Esophagus (tissue), 2 donors: ENCODE results near the gene TESMIN. TPM values are rescaled to one million over a fixed set of nuclear protein-coding genes. Genes with fewer than 3 reads are reported as not detected.

Source experiments
- H3K27ac ChIP-seq, 2 donors: one replicate each; pipeline ENCODE4 v1.5.1; 2013; ENCODE audit warnings: low read depth in 2 of 2, mild to moderate bottlenecking in 2 of 2, inconsistent platforms in 1 of 2, low read length in 1 of 2, moderate library complexity in 1 of 2
- H3K27me3 ChIP-seq, 2 donors: one replicate each; pipeline ENCODE4 v1.6.1; 2013; ENCODE audit warnings: low read length in 2 of 2, control low read depth in 1 of 2, mild to moderate bottlenecking in 1 of 2; ENCODE audit not compliant: insufficient read depth in 2 of 2, control insufficient read depth in 1 of 2
- H3K36me3 ChIP-seq, 2 donors: one replicate each; pipeline ENCODE4 v1.6.1; 2013; ENCODE audit warnings: low read length in 1 of 2; ENCODE audit not compliant: control insufficient read depth in 2 of 2, insufficient read depth in 2 of 2
- H3K4me1 ChIP-seq, 2 donors: one replicate each; pipeline ENCODE4 v1.6.1; 2013; ENCODE audit warnings: low read length in 1 of 2; ENCODE audit not compliant: control insufficient read depth in 2 of 2, insufficient read depth in 2 of 2
- H3K4me3 ChIP-seq, 2 donors: one replicate each; pipeline ENCODE4 v1.5.1; 2013; ENCODE audit warnings: low read length in 2 of 2, mild to moderate bottlenecking in 2 of 2, low read depth in 1 of 2, moderate library complexity in 1 of 2
- H3K9me3 ChIP-seq, 2 donors: one replicate each; pipeline ENCODE4 v1.6.1; 2013; ENCODE audit warnings: mild to moderate bottlenecking in 2 of 2, low read depth in 1 of 2, low read length in 1 of 2, moderate library complexity in 1 of 2; ENCODE audit not compliant: control insufficient read depth in 2 of 2, insufficient read depth in 1 of 2
- WGBS, 2 donors: extraction: QIAGEN DNeasy Blood & Tissue Kit; methylation state at CpG; one replicate each; pipeline ENCODE4 v1.1.7; 2013; 5-methylcytosine and 5-hydroxymethylcytosine counted together
- polyA plus RNA-seq, 2 donors: library from polyadenylated mRNA; stranded (reverse); fragments of 200-250 nt; gene quantifications; one replicate each; pipeline ENCODE4 v1.2.3, GENCODE V29; 2013
- donor health status: healthy with polysubstance abuse.
- donor health status: Bipolar disorder and iron deficiency.

The TESMIN gene
- polyA plus RNA-seq, 2 donors: 3.0 to 3.7 TPM

GRCh38 chr11:68776442-68777235 is 25.3 kb upstream of the TESMIN start:
- Histone ChIP-seq H3K27me3 (no peaks in the 10 kb centered on the region), H3K36me3 (peaks cover 17 to 39% of the 10 kb centered on the region in 2 donors), H3K9me3 (no peaks in the 10 kb centered on the region), H3K27ac (no peak overlapping the region), H3K4me1 (no peaks in the 10 kb centered on the region), H3K4me3 (no peak overlapping the region)
- 87 to 88% methylated on average over 20 of the region's 20 CpGs for WGBS, 2 donors

GRCh38 chr11:68775951-68776388 is 24.6 kb upstream of the TESMIN start:
- WGBS, 2 donors: 88 to 89% methylated on average over 4 of the region's 4 CpGs
- H3K27me3 ChIP-seq: no peaks in the 10 kb centered on the region
- no peak overlapping the region for H3K27ac ChIP-seq
- H3K36me3 ChIP-seq: peaks cover 20 to 36% of the 10 kb centered on the region in 2 donors
- H3K4me3 ChIP-seq: no peak overlapping the region
- H3K4me1 ChIP-seq: no peaks in the 10 kb centered on the region
- no peaks in the 10 kb centered on the region for H3K9me3 ChIP-seq

GRCh38 chr11:68774194-68774585 is 22.9 kb upstream of the TESMIN start:
- Histone ChIP-seq H3K9me3 (no peaks in the 10 kb centered on the region), H3K27me3 (no peaks in the 10 kb centered on the region), H3K4me1 (no peaks in the 10 kb centered on the region), H3K36me3 (peaks cover 19 to 36% of the 10 kb centered on the region in 2 donors), H3K27ac (no peak overlapping the region), H3K4me3 (no peak overlapping the region)
- WGBS, 2 donors: 81 to 83% methylated on average over 9 of the region's 9 CpGs

- H3K4me3 ChIP-seq: no peak overlapping the region
- no peaks in the 10 kb centered on the region for H3K27me3 ChIP-seq
- no peaks in the 10 kb centered on the region for H3K9me3 ChIP-seq
- H3K36me3 ChIP-seq: peaks cover 21 to 36% of the 10 kb centered on the region in 2 donors
- WGBS, 2 donors: 85 to 86% methylated on average over 22 of the region's 22 CpGs
- H3K27ac ChIP-seq: no peak overlapping the region
- no peaks in the 10 kb centered on the region for H3K4me1 ChIP-seq
These were observed 22.3 kb upstream of the TESMIN start for GRCh38 chr11:68773521-68774193.

GRCh38 chr11:68772936-68773335 is 21.6 kb upstream of the TESMIN start:
- no peaks in the 10 kb centered on the region for H3K27me3 ChIP-seq
- no peaks in the 10 kb centered on the region for H3K9me3 ChIP-seq
- no peak overlapping the region for H3K27ac ChIP-seq
- H3K4me1 ChIP-seq: no peaks in the 10 kb centered on the region
- H3K4me3 ChIP-seq: no peak overlapping the region
- H3K36me3 ChIP-seq: peaks cover 23 to 34% of the 10 kb centered on the region in 2 donors
- WGBS, 2 donors: 97 to 98% methylated on average over 20 of the region's 20 CpGs

GRCh38 chr11:68770781-68771180 is 19.5 kb upstream of the TESMIN start:
- Histone ChIP-seq H3K4me1 (no peaks in the 10 kb centered on the region), H3K27ac (no peak overlapping the region), H3K36me3 (peaks cover 23 to 29% of the 10 kb centered on the region in 2 donors), H3K27me3 (no peaks in the 10 kb centered on the region), H3K9me3 (no peaks in the 10 kb centered on the region), H3K4me3 (no peak overlapping the region)
- WGBS, 2 donors: 89 to 94% methylated on average over 12 of the region's 12 CpGs

- Histone ChIP-seq H3K36me3 (peaks cover 14 to 15% of the 10 kb centered on the region in 2 donors), H3K27ac (no peak overlapping the region), H3K27me3 (no peaks in the 10 kb centered on the region), H3K4me3 (no peak overlapping the region), H3K9me3 (no peaks in the 10 kb centered on the region), H3K4me1 (no peaks in the 10 kb centered on the region)
- WGBS, 2 donors: 91% methylated on average over 11 of the region's 11 CpGs
These were observed 16.4 kb upstream of the TESMIN start for GRCh38 chr11:68767672-68768071.

GRCh38 chr11:68766786-68767185 is 15.5 kb upstream of the TESMIN start:
- WGBS, 2 donors: 96% methylated on average over 8 of the region's 8 CpGs
- Histone ChIP-seq H3K9me3 (no peaks in the 10 kb centered on the region), H3K36me3 (peaks cover 13 to 16% of the 10 kb centered on the region in 2 donors), H3K4me3 (no peak overlapping the region), H3K27ac (no peak overlapping the region), H3K4me1 (no peaks in the 10 kb centered on the region), H3K27me3 (no peaks in the 10 kb centered on the region)

GRCh38 chr11:68764746-68765145 is 13.4 kb upstream of the TESMIN start:
- Histone ChIP-seq H3K4me1 (no peaks in the 10 kb centered on the region), H3K36me3 (peaks cover 6 to 17% of the 10 kb centered on the region in 2 donors), H3K9me3 (no peaks in the 10 kb centered on the region), H3K4me3 (no peak overlapping the region), H3K27me3 (no peaks in the 10 kb centered on the region), H3K27ac (no peak overlapping the region)
- WGBS, 2 donors: 86 to 87% methylated on average over 16 of the region's 16 CpGs
